Activated CD4-positive, alpha-beta T cell treated with anti-CD3 and anti-CD28 coated beads for 1 hour (primary cell): ENCODE results near the gene CPZ.

ENCODE experiments used
- DNase-seq: peaks from one replicate; pipeline ENCODE4 v3.0.0-alpha.2; 2020

CPZ gene

GRCh38 chr4:8592366-8593263 is at the start of gene CPZ:
TSS of gene CPZ (plus strand) at chr4:8592765. CDS start at chr4:8592834, 69 bp downstream.
- no peak for DNase-seq

- DNase-seq: no peak
Observed at GRCh38 chr4:8542776-8543525, 49.6 kb upstream of the CPZ start.

- no peak for DNase-seq
Observed at GRCh38 chr4:8543623-8544022, 48.9 kb upstream of the CPZ start.

- no peak for DNase-seq
Observed at GRCh38 chr4:8544282-8544681, 48.3 kb upstream of the CPZ start.

- no peak for DNase-seq
Observed at GRCh38 chr4:8544741-8545438, 47.7 kb upstream of the CPZ start.

- no peak for DNase-seq
Observed at GRCh38 chr4:8545439-8545765, 47.2 kb upstream of the CPZ start.

GRCh38 chr4:8546766-8547107 is 45.8 kb upstream of the CPZ start:
- no peak for DNase-seq

- no peak for DNase-seq
Observed at GRCh38 chr4:8547108-8547911, 45.3 kb upstream of the CPZ start.

GRCh38 chr4:8547912-8548730 is 44.4 kb upstream of the CPZ start:
- DNase-seq: no peak

- no peak for DNase-seq
Observed at GRCh38 chr4:8548731-8549351, 43.7 kb upstream of the CPZ start.

- no peak for DNase-seq
Observed at GRCh38 chr4:8549352-8549931, 43.1 kb upstream of the CPZ start.

- no peak for DNase-seq
Observed at GRCh38 chr4:8550691-8551090, 41.9 kb upstream of the CPZ start.

- DNase-seq: no peak
Observed at GRCh38 chr4:8552024-8552423, 40.5 kb upstream of the CPZ start.

- DNase-seq: no peak
Observed at GRCh38 chr4:8552581-8553205, 39.9 kb upstream of the CPZ start.

GRCh38 chr4:8553216-8553615 is 39.3 kb upstream of the CPZ start:
- no peak for DNase-seq

- no peak for DNase-seq
Observed at GRCh38 chr4:8553991-8554405, 38.6 kb upstream of the CPZ start.

GRCh38 chr4:8554555-8555100 is 37.9 kb upstream of the CPZ start:
- DNase-seq: no peak

GRCh38 chr4:8555716-8556115 is 36.8 kb upstream of the CPZ start:
- no peak for DNase-seq

GRCh38 chr4:8556341-8557150 is 36.0 kb upstream of the CPZ start:
- no peak for DNase-seq
